Measurements from ENCODE around the gene C20orf173. TPM values are rescaled to one million over a fixed set of nuclear protein-coding genes. Genes with fewer than 3 reads are reported as not detected.

Gene C20orf173
- total RNA-seq, 2 experiments from 2014 or later, result not detected

DNA sequence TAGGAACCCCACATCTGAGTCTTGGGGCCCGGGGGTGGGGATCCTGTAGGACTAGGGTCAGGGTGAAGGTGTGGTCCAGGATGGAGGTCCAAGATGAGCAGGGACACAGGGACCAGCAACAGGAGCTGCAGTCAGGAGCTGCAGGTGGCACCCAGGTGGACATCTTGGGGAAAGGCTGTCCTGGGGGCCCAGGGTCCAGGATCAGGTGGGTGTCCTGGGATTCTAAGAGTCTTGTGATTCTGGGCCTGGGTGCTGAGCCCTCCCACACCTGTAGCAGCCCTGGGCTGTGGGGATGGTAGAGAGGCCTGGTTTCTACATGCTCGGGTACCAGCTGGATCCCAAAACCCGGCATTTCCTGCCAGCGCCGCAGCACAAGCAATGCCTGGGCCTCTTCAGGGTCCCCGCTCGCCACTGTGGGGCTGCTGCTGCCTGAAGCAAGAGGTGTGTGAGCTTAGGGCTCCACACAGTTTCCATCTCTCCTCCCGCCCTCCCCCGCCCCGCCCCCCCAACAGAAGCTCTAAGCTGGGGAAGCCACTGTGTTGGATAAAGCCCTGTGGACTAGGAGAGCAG is 33.2 kb upstream of the C20orf173 start:
- Mint-ChIP-seq H3K4me1 (ENCODE audit: low read depth) (no peaks in the 10 kb centered on the region), H3K27me3 (no peaks in the 10 kb centered on the region), H3K4me3 (no peak overlapping the region), H3K27ac (no peak overlapping the region), H3K9me3 (no peaks in the 10 kb centered on the region), H3K36me3 (ENCODE audit: low read depth) (no peaks in the 10 kb centered on the region)
- POLR2A ChIA-PET, result no interaction called here
- intact Hi-C loops (cut with micrococcal nuclease), result no loop called here
- ATAC-seq (no peak), DNase-seq (no peak)
- CTCF ChIA-PET, result no interaction called here
- TF ChIP-seq, protein P1, sequence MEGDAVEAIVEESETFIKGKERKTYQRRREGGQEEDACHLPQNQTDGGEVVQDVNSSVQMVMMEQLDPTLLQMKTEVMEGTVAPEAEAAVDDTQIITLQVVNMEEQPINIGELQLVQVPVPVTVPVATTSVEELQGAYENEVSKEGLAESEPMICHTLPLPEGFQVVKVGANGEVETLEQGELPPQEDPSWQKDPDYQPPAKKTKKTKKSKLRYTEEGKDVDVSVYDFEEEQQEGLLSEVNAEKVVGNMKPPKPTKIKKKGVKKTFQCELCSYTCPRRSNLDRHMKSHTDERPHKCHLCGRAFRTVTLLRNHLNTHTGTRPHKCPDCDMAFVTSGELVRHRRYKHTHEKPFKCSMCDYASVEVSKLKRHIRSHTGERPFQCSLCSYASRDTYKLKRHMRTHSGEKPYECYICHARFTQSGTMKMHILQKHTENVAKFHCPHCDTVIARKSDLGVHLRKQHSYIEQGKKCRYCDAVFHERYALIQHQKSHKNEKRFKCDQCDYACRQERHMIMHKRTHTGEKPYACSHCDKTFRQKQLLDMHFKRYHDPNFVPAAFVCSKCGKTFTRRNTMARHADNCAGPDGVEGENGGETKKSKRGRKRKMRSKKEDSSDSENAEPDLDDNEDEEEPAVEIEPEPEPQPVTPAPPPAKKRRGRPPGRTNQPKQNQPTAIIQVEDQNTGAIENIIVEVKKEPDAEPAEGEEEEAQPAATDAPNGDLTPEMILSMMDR (IDR thresholded peaks at IDR 0.05), result no peak

DNA sequence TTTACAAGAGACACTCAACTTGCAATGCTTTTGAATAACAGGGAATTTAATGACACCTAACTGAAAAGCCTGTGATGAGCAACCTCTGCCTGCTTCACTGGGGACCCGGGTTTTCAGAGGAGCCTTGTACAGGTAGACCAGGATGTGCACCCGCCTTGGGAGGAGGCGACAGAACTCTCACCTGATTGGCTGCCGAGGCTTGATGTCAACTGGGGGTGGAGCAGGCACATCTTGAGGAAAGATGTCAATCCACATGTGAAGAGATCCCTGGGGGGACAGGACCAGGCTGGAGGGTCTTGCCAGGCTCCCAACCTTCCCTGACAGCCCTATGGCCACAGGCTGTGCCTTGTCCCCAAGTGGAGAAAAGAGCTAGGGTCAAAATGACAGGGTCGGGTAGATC is 32.2 kb upstream of the C20orf173 start:
- intact Hi-C loops (cut with micrococcal nuclease), result no loop called here
- Mint-ChIP-seq H3K9me3 (no peaks in the 10 kb centered on the region), H3K27me3 (no peaks in the 10 kb centered on the region), H3K27ac (no peak overlapping the region), H3K4me3 (no peak overlapping the region), H3K36me3 (ENCODE audit: low read depth) (no peaks in the 10 kb centered on the region), H3K4me1 (ENCODE audit: low read depth) (no peaks in the 10 kb centered on the region)
- ATAC-seq, result no peak
- ChIA-PET CTCF (no interaction called here), POLR2A (interaction anchor here (0.6 kb wide), 1 partner anchor 100 kb away, joined by 3 read pairs; no protein-coding TSS in a partner anchor)
- DNase-seq, result no peak
- TF ChIP-seq, protein P1 (IDR thresholded peaks at IDR 0.05), result no peak

DNA sequence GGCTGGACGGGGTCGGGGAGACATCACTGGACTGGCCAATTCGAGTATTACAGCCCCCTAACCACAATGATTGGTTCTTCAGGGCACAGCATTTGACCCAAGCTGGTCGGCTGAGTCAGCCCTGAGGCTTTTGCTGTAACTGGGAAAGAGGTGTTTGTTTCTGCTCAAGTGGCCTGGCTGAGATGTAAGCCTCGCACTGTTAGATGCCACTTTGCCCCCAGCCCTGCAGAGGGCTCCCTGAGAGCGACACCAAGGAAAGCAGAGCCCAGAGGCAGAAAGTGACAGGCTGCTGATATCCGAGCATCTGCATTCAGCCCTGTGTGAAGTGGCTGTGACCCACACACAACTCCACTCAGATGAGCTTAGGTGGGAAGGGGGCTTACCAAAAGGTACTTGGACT is 31.8 kb upstream of the C20orf173 start:
- ATAC-seq, result peak; percentile 49
- TF ChIP-seq, protein P1 (IDR thresholded peaks at IDR 0.05), result no peak
- intact Hi-C loops (cut with micrococcal nuclease), result no loop called here
- H3K36me3 Mint-ChIP-seq (ENCODE audit: low read depth), result peaks cover 2% of the 10 kb centered on the region
- no peaks in the 10 kb centered on the region for H3K9me3 Mint-ChIP-seq
- H3K27me3 Mint-ChIP-seq, result no peaks in the 10 kb centered on the region
- H3K27ac Mint-ChIP-seq, result no peak overlapping the region
- ChIA-PET CTCF (no interaction called here), POLR2A (no interaction called here)
- peak; percentile 26 for DNase-seq
- H3K4me1 Mint-ChIP-seq (ENCODE audit: low read depth), result no peaks in the 10 kb centered on the region
- H3K4me3 Mint-ChIP-seq, result no peak overlapping the region

DNA sequence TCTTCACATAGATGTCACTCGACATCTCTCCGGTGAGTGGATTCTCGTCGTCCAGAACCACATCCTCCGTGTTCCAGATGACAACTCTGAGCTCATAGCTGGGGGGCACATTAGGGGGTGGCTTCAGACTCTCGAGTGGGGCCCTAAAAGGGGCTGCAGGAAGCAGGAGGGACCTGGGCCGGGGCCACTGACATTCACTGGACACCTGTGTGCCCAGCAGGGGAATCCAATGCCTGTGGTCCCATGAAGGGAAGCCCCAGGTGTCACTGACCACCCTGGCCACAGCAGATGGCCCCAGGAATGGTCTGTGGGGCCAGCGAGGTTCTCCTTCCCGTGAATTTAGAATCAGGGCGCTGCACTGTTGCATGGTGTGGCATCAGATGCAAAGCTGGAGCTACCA is 31.1 kb upstream of the C20orf173 start:
- CTCF ChIA-PET, result no interaction called here
- ATAC-seq, result no peak
- no peak overlapping the region for H3K27ac Mint-ChIP-seq
- H3K4me3 Mint-ChIP-seq, result no peak overlapping the region
- H3K27me3 Mint-ChIP-seq, result no peaks in the 10 kb centered on the region
- POLR2A ChIA-PET, result no interaction called here
- TF ChIP-seq, protein P1 (IDR thresholded peaks at IDR 0.05), result no peak
- H3K4me1 Mint-ChIP-seq (ENCODE audit: low read depth), result no peaks in the 10 kb centered on the region
- no peak for DNase-seq
- intact Hi-C loops (cut with micrococcal nuclease), result no loop called here
- H3K36me3 Mint-ChIP-seq (ENCODE audit: low read depth), result peaks cover 2% of the 10 kb centered on the region
- no peaks in the 10 kb centered on the region for H3K9me3 Mint-ChIP-seq

DNA sequence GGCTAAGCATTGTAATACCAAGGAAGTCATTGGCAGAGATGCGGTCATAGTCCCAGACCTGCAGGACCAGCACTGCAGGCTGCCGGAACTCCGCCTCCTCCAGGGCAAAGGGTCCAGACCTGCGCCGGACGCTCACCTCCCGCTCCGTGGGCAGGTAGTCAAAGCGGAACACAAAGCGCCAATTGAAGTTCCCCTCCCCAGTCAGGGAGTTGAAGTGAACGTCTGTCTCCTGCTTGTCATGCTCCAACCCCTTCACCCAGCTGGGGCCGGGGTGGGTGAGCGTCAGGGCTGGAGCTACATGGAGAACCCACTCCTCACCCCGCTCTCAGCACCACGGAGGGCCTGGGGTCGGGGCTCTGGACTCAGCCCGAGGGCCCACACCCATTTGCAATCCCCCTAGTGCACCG is 30.7 kb upstream of the C20orf173 start:
- TF ChIP-seq, protein P1 (IDR thresholded peaks at IDR 0.05), result no peak
- intact Hi-C loops (cut with micrococcal nuclease), result no loop called here
- POLR2A ChIA-PET, result no interaction called here
- no peak for ATAC-seq
- no peaks in the 10 kb centered on the region for H3K9me3 Mint-ChIP-seq
- H3K4me3 Mint-ChIP-seq, result no peak overlapping the region
- peaks cover 3% of the 10 kb centered on the region for H3K36me3 Mint-ChIP-seq (ENCODE audit: low read depth)
- DNase-seq, result no peak
- CTCF ChIA-PET, result no interaction called here
- no peak overlapping the region for H3K27ac Mint-ChIP-seq
- no peaks in the 10 kb centered on the region for H3K4me1 Mint-ChIP-seq (ENCODE audit: low read depth)
- no peaks in the 10 kb centered on the region for H3K27me3 Mint-ChIP-seq
